ENCODE data around the gene ALKBH1. TPM values are rescaled to one million over a fixed set of nuclear protein-coding genes. Genes with fewer than 3 reads are reported as not detected.

Gene ALKBH1

DNA sequence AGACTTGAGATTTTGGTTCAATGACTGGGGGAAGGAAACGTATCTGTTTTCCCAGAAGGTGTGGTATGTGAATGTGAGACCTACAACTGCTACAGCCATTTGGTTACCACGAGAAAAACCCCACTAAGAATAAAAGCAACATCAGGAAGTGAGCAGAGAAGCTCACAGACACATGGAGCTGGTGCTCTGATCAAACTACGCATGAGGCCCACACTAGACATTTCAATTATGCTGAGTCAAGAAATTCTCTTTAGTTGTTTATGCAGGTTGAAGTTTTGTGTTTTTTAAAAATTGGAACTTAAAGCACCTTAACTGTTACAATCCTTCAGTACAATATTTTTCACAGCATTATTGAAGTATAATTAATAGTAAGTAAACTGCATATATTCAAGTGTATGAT is 82.5 kb downstream of the ALKBH1 start:
- H3K79me1 ChIP-seq (ENCODE audit: low read depth, low read length) = no peaks in the 10 kb centered on the region
- H3K27ac ChIP-seq (replicated peaks; ENCODE audit: low read length) = no peak overlapping the region
- H3K4me1 ChIP-seq (ENCODE audit: control insufficient read depth in 2 of 2, insufficient read depth in 1 of 2, low read depth in 1 of 2, low read length in 2 of 2) = no peaks in the 10 kb centered on the region
- H3K4me3 ChIP-seq (ENCODE audit: low read length in 2 of 2) = no peak overlapping the region
- no peak overlapping the region for H3K4me2 ChIP-seq (ENCODE audit: insufficient read depth, low read length, poor library complexity, severe bottlenecking)
- H2BK5ac ChIP-seq (ENCODE audit: low read length) = no peak overlapping the region
- H3K36me3 ChIP-seq (replicated peaks in 1 of 2; ENCODE audit: control insufficient read depth in 2 of 2, insufficient read depth in 2 of 2, low read length in 2 of 2) = no peaks in the 10 kb centered on the region
- H3K23ac ChIP-seq (ENCODE audit: low read depth, low read length, poor library complexity) = no peak overlapping the region
- no peak overlapping the region for H2BK120ac ChIP-seq (ENCODE audit: low read depth, low read length)
- DNase-seq (ENCODE audit: low spot score) = no peak
- H3K9me3 ChIP-seq (replicated peaks in 1 of 2; ENCODE audit: control insufficient read depth in 2 of 2, insufficient read depth in 1 of 2, low read depth in 1 of 2, low read length in 2 of 2) = no peaks in the 10 kb centered on the region
- no peak overlapping the region for H2AK5ac ChIP-seq (ENCODE audit: low read depth, low read length)
- H2BK15ac ChIP-seq (ENCODE audit: low read length) = no peak overlapping the region
- no peak overlapping the region for H4K91ac ChIP-seq (ENCODE audit: low read depth, low read length, poor library complexity)
- H3K9ac ChIP-seq (ENCODE audit: low read depth, low read length, poor library complexity) = no peak overlapping the region
- no peaks in the 10 kb centered on the region for H3K27me3 ChIP-seq (ENCODE audit: control insufficient read depth in 3 of 3, insufficient read depth in 3 of 3, low read depth in 1 of 3, low read length in 3 of 3)
- no peak overlapping the region for H2BK12ac ChIP-seq (ENCODE audit: low read length)
- no peak overlapping the region for H3K4ac ChIP-seq (ENCODE audit: low read length)
- no peak overlapping the region for H4K8ac ChIP-seq (ENCODE audit: low read depth, low read length)
- no CpG with 5 or more reads among the region's 3 CpGs for WGBS, 2 donors (ENCODE audit: extremely low coverage in 2 of 2, insufficient read length in 2 of 2, insufficient replicate concordance in 1 of 2)
- no peak overlapping the region for H3K18ac ChIP-seq (ENCODE audit: low read length)
- no peak overlapping the region for H3K14ac ChIP-seq (ENCODE audit: low read length)
- H2AFZ ChIP-seq (ENCODE audit: low read length) = no peak overlapping the region

DNA sequence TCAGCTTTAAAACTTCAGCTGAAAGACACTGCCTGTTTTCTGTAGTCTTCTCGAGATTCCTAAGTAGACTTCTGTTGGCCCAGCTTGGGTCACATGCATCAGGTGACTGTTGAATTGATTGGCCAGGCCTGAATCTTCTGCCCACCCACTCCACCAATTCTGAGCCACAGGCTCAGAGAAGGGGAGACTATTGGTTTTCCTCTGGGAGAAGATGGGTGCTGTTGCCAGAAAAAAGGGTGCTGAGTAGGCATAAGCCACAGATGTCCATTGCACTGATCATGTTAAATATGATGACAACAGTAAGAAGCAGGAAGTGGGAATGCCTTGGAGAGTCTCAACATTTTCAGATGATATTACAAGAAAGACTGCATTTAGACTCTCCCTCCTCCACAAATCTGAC is 84.6 kb downstream of the ALKBH1 start:
- Histone ChIP-seq H3K79me1 (ENCODE audit: low read depth, low read length) (no peaks in the 10 kb centered on the region), H2AFZ (ENCODE audit: low read length) (peak overlapping the region; percentile 17), H2BK15ac (ENCODE audit: low read length) (no peak overlapping the region), H3K36me3 (replicated peaks in 1 of 2; ENCODE audit: control insufficient read depth in 2 of 2, insufficient read depth in 2 of 2, low read length in 2 of 2) (no peaks in the 10 kb centered on the region), H2BK12ac (ENCODE audit: low read length) (no peak overlapping the region), H3K14ac (ENCODE audit: low read length) (no peak overlapping the region), H3K4ac (ENCODE audit: low read length) (no peak overlapping the region), H3K27me3 (ENCODE audit: control insufficient read depth in 3 of 3, insufficient read depth in 3 of 3, low read depth in 1 of 3, low read length in 3 of 3) (peaks cover 0 to 8% (median 0%) of the 10 kb centered on the region in 3 experiments), H3K23ac (ENCODE audit: low read depth, low read length, poor library complexity) (no peak overlapping the region), H3K4me3 (ENCODE audit: low read length in 2 of 2) (no peak overlapping the region), H2BK5ac (ENCODE audit: low read length) (no peak overlapping the region), H3K4me1 (ENCODE audit: control insufficient read depth in 2 of 2, insufficient read depth in 1 of 2, low read depth in 1 of 2, low read length in 2 of 2) (no peaks in the 10 kb centered on the region), H3K9me3 (replicated peaks in 1 of 2; ENCODE audit: control insufficient read depth in 2 of 2, insufficient read depth in 1 of 2, low read depth in 1 of 2, low read length in 2 of 2) (no peaks in the 10 kb centered on the region), H3K9ac (ENCODE audit: low read depth, low read length, poor library complexity) (no peak overlapping the region), H3K27ac (replicated peaks; ENCODE audit: low read length) (no peak overlapping the region), H3K18ac (ENCODE audit: low read length) (no peak overlapping the region), H4K8ac (ENCODE audit: low read depth, low read length) (no peak overlapping the region), H2AK5ac (ENCODE audit: low read depth, low read length) (no peak overlapping the region), H2BK120ac (ENCODE audit: low read depth, low read length) (no peak overlapping the region), H4K91ac (ENCODE audit: low read depth, low read length, poor library complexity) (no peak overlapping the region), H3K4me2 (ENCODE audit: insufficient read depth, low read length, poor library complexity, severe bottlenecking) (no peak overlapping the region)
- no CpG with 5 or more reads among the region's 1 CpG for WGBS, 2 donors (ENCODE audit: extremely low coverage in 2 of 2, insufficient read length in 2 of 2, insufficient replicate concordance in 1 of 2)
- DNase-seq (ENCODE audit: low spot score) = no peak

Small RNA genes lying within 50 kb of the gene (small RNA-seq; reads per million reads assigned to genes)
- gene COX6CP11 (ENCODE audit: insufficient read depth) = not detected

All from neuronal stem cell (in vitro differentiated cells).